MM.1S (cell line): Measurements from ENCODE around the gene ETFB.

ENCODE experiments used
- EZH2 ChIP-seq: fragments of 300-600 bp; sonication (generic); optimal IDR thresholded peaks from 2 replicates; pipeline ENCODE3; 2017; ENCODE audit warnings: low read depth, mild to moderate bottlenecking, antibody characterized with exemption, low read length, mixed read lengths
- EZH2phosphoT487 ChIP-seq: fragments of 300-600 bp; sonication (generic); IDR thresholded peaks from 2 replicates; pipeline ENCODE4 v1.6.1; 2018; ENCODE audit warnings: antibody characterized with exemption, low read length
- TF ChIP-seq, protein P1 (sequence below): fragments of 300-600 bp; sonication (generic); IDR thresholded peaks from 2 replicates; pipeline ENCODE4 v1.5.1; 2016; ENCODE audit warnings: antibody characterized with exemption, low read length, mixed read lengths

DNA sequence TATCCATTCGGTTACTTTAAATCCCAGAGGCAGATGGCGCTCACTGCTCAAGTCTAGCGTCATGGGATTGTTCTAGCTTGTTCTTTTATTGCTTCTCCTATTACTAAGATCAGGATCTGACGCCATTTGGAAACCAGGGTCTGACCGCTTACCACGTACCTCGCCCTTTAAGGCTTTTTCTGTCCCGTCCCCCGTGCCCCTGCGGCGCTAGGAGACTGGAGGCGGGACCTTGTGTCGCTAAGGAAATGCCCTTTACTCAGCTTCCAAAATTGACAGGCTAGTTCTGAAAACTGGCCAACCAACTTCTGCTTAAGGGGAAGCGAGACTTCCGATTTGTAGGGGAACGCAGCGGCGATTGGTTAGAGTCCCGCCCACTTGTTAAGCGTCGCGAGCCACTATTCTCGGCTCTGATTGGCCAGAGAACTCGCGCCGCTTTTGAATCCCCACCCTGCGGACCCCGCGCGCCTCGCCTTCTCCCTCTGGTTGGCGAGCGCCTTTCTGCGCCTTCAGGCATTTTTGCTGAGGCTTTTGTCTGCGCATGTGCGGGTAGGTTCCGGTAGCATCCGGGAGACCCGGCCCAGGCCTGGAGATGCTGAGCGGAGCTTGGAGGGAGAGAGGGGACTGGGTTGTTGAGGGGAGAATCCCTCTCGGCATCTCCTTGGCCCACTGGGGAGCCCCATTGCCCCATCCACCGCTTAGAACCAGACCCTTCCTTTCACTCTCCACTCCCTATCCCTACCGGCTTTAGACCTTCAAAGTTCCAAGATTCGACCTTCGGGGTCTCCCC is 28.1 kb upstream of the ETFB start:
- TF ChIP-seq, protein P1, sequence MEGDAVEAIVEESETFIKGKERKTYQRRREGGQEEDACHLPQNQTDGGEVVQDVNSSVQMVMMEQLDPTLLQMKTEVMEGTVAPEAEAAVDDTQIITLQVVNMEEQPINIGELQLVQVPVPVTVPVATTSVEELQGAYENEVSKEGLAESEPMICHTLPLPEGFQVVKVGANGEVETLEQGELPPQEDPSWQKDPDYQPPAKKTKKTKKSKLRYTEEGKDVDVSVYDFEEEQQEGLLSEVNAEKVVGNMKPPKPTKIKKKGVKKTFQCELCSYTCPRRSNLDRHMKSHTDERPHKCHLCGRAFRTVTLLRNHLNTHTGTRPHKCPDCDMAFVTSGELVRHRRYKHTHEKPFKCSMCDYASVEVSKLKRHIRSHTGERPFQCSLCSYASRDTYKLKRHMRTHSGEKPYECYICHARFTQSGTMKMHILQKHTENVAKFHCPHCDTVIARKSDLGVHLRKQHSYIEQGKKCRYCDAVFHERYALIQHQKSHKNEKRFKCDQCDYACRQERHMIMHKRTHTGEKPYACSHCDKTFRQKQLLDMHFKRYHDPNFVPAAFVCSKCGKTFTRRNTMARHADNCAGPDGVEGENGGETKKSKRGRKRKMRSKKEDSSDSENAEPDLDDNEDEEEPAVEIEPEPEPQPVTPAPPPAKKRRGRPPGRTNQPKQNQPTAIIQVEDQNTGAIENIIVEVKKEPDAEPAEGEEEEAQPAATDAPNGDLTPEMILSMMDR: no peak
- TF ChIP-seq EZH2phosphoT487 (no peak), EZH2 (no peak)
